ENCODE data around the gene CRB2. TPM values are rescaled to one million over a fixed set of nuclear protein-coding genes. Genes with fewer than 3 reads are reported as not detected.

Gene CRB2
- total RNA-seq, 1 donor from 2014 or later: 6.8 TPM

GRCh38 chr9:123421801-123422455, 65.9 kb downstream of the CRB2 start:
- H3K4me3 Mint-ChIP-seq (ENCODE audit: unreplicated experiment): no peak overlapping the region
- TF ChIP-seq CTCF (IDR thresholded peaks at IDR 0.05; ENCODE audit: partially characterized antibody, unreplicated experiment): no peak
- no peak overlapping the region for H3K27ac Mint-ChIP-seq (ENCODE audit: unreplicated experiment)
- no peak for DNase-seq
- H3K27me3 Mint-ChIP-seq (ENCODE audit: unreplicated experiment): peaks cover 13% of the 10 kb centered on the region
- H3K9me3 Mint-ChIP-seq (ENCODE audit: unreplicated experiment): peaks cover 2% of the 10 kb centered on the region
- H3K36me3 Mint-ChIP-seq (ENCODE audit: unreplicated experiment): no peaks in the 10 kb centered on the region
- peaks cover 13% of the 10 kb centered on the region for H3K4me1 Mint-ChIP-seq (ENCODE audit: low read depth, unreplicated experiment)

DNA sequence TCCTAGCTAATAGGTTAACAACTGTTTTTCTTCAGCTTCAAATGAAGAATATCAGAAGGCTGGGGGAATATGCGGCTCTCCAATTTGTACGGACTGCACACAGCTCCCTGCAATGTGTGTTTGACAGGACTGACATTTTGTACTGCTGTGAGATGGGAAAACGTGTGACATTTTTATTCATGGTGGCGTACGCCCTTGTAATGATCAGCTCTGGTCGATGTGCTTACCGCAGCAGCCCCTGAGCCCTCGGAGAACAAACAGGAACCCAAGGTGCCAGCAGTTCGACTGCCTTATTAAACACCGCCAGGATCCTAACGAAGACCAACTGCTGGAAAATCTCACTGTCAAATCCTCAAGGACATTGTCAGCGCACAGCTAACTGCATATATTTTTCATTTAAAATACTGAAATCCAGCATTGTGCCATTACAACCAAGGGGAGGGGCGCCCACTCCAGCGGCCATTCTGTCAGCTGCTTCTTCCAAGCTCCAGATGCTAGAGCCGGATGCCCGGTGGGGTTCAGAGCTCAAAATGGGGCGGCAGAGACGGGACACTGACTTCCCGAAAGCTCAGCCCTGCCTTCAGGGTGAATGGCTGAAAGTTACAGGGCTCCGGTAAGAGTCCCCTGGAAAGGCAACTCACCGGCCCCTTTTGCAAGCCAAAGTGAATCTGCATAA, 66.8 kb downstream of the CRB2 start:
- peaks cover 13% of the 10 kb centered on the region for H3K4me1 Mint-ChIP-seq (ENCODE audit: low read depth, unreplicated experiment)
- no peak for TF ChIP-seq CTCF (IDR thresholded peaks at IDR 0.05; ENCODE audit: partially characterized antibody, unreplicated experiment)
- H3K27ac Mint-ChIP-seq (ENCODE audit: unreplicated experiment): no peak overlapping the region
- H3K9me3 Mint-ChIP-seq (ENCODE audit: unreplicated experiment): peaks cover 4% of the 10 kb centered on the region
- H3K4me3 Mint-ChIP-seq (ENCODE audit: unreplicated experiment): no peak overlapping the region
- no peak for DNase-seq
- peaks cover 8% of the 10 kb centered on the region for H3K36me3 Mint-ChIP-seq (ENCODE audit: unreplicated experiment)
- H3K27me3 Mint-ChIP-seq (ENCODE audit: unreplicated experiment): peaks cover 13% of the 10 kb centered on the region

DNA sequence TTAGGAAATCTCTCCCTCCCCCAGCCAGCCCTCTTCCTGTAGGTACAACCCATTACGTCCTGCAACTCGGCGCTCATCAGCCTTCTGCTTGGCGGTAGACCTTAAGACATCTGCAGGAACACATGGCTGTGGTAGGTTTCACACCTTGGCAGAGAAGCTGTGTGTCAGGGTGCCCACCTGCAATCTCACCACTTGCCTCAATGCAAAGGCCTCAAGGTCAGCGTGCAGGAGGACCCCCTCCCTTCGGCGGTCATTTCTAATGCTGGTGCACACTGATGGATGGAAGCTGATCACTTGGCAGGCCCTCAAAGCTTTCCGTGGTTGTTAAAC, 67.3 kb downstream of the CRB2 start:
- Mint-ChIP-seq H3K9me3 (ENCODE audit: unreplicated experiment) (peaks cover 4% of the 10 kb centered on the region), H3K27me3 (ENCODE audit: unreplicated experiment) (peaks cover 13% of the 10 kb centered on the region), H3K27ac (ENCODE audit: unreplicated experiment) (no peak overlapping the region), H3K36me3 (ENCODE audit: unreplicated experiment) (peaks cover 8% of the 10 kb centered on the region), H3K4me1 (ENCODE audit: low read depth, unreplicated experiment) (peaks cover 13% of the 10 kb centered on the region), H3K4me3 (ENCODE audit: unreplicated experiment) (no peak overlapping the region)
- TF ChIP-seq CTCF (IDR thresholded peaks at IDR 0.05; ENCODE audit: partially characterized antibody, unreplicated experiment): no peak
- DNase-seq: no peak

GRCh38 chr9:123424131-123424530, 68.1 kb downstream of the CRB2 start:
- Mint-ChIP-seq H3K36me3 (ENCODE audit: unreplicated experiment) (peaks cover 8% of the 10 kb centered on the region), H3K4me1 (ENCODE audit: low read depth, unreplicated experiment) (peaks cover 9% of the 10 kb centered on the region), H3K27me3 (ENCODE audit: unreplicated experiment) (peaks cover 11% of the 10 kb centered on the region), H3K4me3 (ENCODE audit: unreplicated experiment) (no peak overlapping the region), H3K27ac (ENCODE audit: unreplicated experiment) (no peak overlapping the region), H3K9me3 (ENCODE audit: unreplicated experiment) (peaks cover 4% of the 10 kb centered on the region)
- no peak for TF ChIP-seq CTCF (IDR thresholded peaks at IDR 0.05; ENCODE audit: partially characterized antibody, unreplicated experiment)
- no peak for DNase-seq

GRCh38 chr9:123424552-123425225, 68.7 kb downstream of the CRB2 start:
- peaks cover 12% of the 10 kb centered on the region for H3K36me3 Mint-ChIP-seq (ENCODE audit: unreplicated experiment)
- no peak for TF ChIP-seq CTCF (IDR thresholded peaks at IDR 0.05; ENCODE audit: partially characterized antibody, unreplicated experiment)

More at GRCh38 chr9:123424552-123425225, 68.7 kb downstream of the CRB2 start:
- no peak overlapping the region for H3K4me3 Mint-ChIP-seq (ENCODE audit: unreplicated experiment)
- peaks cover 4% of the 10 kb centered on the region for H3K4me1 Mint-ChIP-seq (ENCODE audit: low read depth, unreplicated experiment)
- peaks cover 11% of the 10 kb centered on the region for H3K27me3 Mint-ChIP-seq (ENCODE audit: unreplicated experiment)
- peaks cover 8% of the 10 kb centered on the region for H3K9me3 Mint-ChIP-seq (ENCODE audit: unreplicated experiment)
- no peak for DNase-seq
- no peak overlapping the region for H3K27ac Mint-ChIP-seq (ENCODE audit: unreplicated experiment)
